Measurements from ENCODE around the gene CCDC69. TPM values are rescaled to one million over a fixed set of nuclear protein-coding genes. Genes with fewer than 3 reads are reported as not detected.
A peak's percentile ranks its signal among the peaks of the same experiment; 100 is the strongest.

Gene CCDC69
- total RNA-seq, 1 experiment from 2014 or later: 5.1 TPM

DNA sequence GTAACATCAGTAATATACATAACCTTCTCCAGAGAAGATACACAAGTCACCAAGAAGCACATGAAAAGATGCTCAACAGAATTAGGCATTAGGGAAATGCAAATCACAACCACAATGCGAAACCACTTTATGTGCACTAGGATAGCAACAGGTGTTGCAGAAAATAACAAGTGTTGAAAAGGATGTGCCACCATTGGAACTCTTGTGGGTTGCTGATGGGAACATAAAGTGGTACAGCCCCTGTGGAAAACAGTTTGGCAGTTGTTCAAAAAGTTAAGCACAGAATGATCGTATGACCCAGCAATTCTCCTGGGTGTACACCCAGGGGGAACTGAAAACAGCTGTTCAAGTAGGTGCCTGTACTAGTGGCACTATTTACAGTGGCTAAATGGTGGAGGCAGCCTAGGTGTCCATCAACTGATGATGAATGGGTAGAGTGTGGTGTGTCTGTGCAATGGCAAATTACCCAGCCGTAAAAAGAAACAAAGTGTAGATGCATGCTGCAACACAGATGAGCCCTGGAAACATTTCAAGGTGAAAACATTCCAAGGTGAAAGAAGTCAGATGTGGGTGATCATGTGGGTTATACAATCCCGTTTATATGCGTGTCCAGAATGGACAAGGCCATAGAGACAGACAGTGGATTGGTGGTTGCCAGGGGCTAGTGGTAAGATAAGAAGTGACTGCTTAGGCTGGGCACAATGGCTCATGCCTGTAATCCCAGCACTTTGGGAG, 27.2 kb downstream of the CCDC69 start:
- DNase-seq: peak in 1 of 2 experiments; percentile 7
- intact Hi-C loops (cut with micrococcal nuclease; ENCODE audit: unreplicated experiment): no loop called here
- Histone ChIP-seq H3K36me3 (ENCODE audit: control insufficient read depth, insufficient read depth, low read length) (no peaks in the 10 kb centered on the region), H3K4me3 (ENCODE audit: low read depth, low read length) (no peak overlapping the region), H3K9me3 (peaks cover 7% of the 10 kb centered on the region; the same call in 1 of the 2 replicates), H3K4me1 (no peaks in the 10 kb centered on the region), H3K27me3 (replicated peaks; ENCODE audit: control insufficient read depth, insufficient read depth, low read length) (no peaks in the 10 kb centered on the region)
- Mint-ChIP-seq H3K36me3 (ENCODE audit: insufficient read depth, unreplicated experiment) (no peaks in the 10 kb centered on the region), H3K9me3 (ENCODE audit: unreplicated experiment) (peaks cover 2% of the 10 kb centered on the region), H3K27ac (ENCODE audit: unreplicated experiment) (no peak overlapping the region), H3K4me3 (ENCODE audit: unreplicated experiment) (no peak overlapping the region), H3K4me1 (ENCODE audit: low read depth, unreplicated experiment) (no peaks in the 10 kb centered on the region), H3K27me3 (ENCODE audit: insufficient read depth, unreplicated experiment) (no peaks in the 10 kb centered on the region)
- ChIA-PET POLR2A (no interaction called here), CTCF (no interaction called here)
- no TSS peak for BruUV-seq (replicated peaks)
- TF ChIP-seq, protein P1, sequence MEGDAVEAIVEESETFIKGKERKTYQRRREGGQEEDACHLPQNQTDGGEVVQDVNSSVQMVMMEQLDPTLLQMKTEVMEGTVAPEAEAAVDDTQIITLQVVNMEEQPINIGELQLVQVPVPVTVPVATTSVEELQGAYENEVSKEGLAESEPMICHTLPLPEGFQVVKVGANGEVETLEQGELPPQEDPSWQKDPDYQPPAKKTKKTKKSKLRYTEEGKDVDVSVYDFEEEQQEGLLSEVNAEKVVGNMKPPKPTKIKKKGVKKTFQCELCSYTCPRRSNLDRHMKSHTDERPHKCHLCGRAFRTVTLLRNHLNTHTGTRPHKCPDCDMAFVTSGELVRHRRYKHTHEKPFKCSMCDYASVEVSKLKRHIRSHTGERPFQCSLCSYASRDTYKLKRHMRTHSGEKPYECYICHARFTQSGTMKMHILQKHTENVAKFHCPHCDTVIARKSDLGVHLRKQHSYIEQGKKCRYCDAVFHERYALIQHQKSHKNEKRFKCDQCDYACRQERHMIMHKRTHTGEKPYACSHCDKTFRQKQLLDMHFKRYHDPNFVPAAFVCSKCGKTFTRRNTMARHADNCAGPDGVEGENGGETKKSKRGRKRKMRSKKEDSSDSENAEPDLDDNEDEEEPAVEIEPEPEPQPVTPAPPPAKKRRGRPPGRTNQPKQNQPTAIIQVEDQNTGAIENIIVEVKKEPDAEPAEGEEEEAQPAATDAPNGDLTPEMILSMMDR (IDR thresholded peaks at IDR 0.05; ENCODE audit: insufficient read depth in 1 of 2, low read depth in 1 of 2, low read length in 1 of 2, severe bottlenecking in 1 of 2, unreplicated experiment in 1 of 2): no peak

GRCh38 chr5:151195622-151196021, 28.3 kb downstream of the CCDC69 start:
- H3K27me3 Mint-ChIP-seq (ENCODE audit: insufficient read depth, unreplicated experiment): no peaks in the 10 kb centered on the region

GRCh38 chr5:151192626-151193025, 31.3 kb downstream of the CCDC69 start:
- no peak for DNase-seq
- Histone ChIP-seq H3K4me3 (ENCODE audit: low read depth, low read length) (no peak overlapping the region), H3K9me3 (peaks cover 7% of the 10 kb centered on the region), H3K27me3 (replicated peaks; ENCODE audit: control insufficient read depth, insufficient read depth, low read length) (no peaks in the 10 kb centered on the region), H3K4me1 (no peaks in the 10 kb centered on the region), H3K36me3 (ENCODE audit: control insufficient read depth, insufficient read depth, low read length) (no peaks in the 10 kb centered on the region)
- ChIA-PET CTCF (no interaction called here), POLR2A (interaction anchor here (0.6 kb wide), 1 partner anchor 172 kb away, joined by 3 read pairs; the partner anchor contains the start of gene GPX3)
- Mint-ChIP-seq H3K9me3 (ENCODE audit: unreplicated experiment) (peaks cover 34% of the 10 kb centered on the region), H3K36me3 (ENCODE audit: insufficient read depth, unreplicated experiment) (no peaks in the 10 kb centered on the region), H3K27me3 (ENCODE audit: insufficient read depth, unreplicated experiment) (no peaks in the 10 kb centered on the region), H3K27ac (ENCODE audit: unreplicated experiment) (no peak overlapping the region), H3K4me3 (ENCODE audit: unreplicated experiment) (no peak overlapping the region), H3K4me1 (ENCODE audit: low read depth, unreplicated experiment) (no peaks in the 10 kb centered on the region)
- intact Hi-C loops (cut with micrococcal nuclease; ENCODE audit: unreplicated experiment): no loop called here
- TF ChIP-seq, protein P1 (IDR thresholded peaks at IDR 0.05; ENCODE audit: insufficient read depth in 1 of 2, low read depth in 1 of 2, low read length in 1 of 2, severe bottlenecking in 1 of 2, unreplicated experiment in 1 of 2): no peak
- BruUV-seq (replicated peaks): no TSS peak

More at GRCh38 chr5:151195622-151196021, 28.3 kb downstream of the CCDC69 start:
- DNase-seq: no peak
- intact Hi-C loops (cut with micrococcal nuclease; ENCODE audit: unreplicated experiment): no loop called here
- Mint-ChIP-seq H3K4me1 (ENCODE audit: low read depth, unreplicated experiment) (no peaks in the 10 kb centered on the region), H3K27ac (ENCODE audit: unreplicated experiment) (no peak overlapping the region), H3K9me3 (ENCODE audit: unreplicated experiment) (peaks cover 13% of the 10 kb centered on the region), H3K4me3 (ENCODE audit: unreplicated experiment) (no peak overlapping the region), H3K36me3 (ENCODE audit: insufficient read depth, unreplicated experiment) (no peaks in the 10 kb centered on the region)
- Histone ChIP-seq H3K27me3 (replicated peaks; ENCODE audit: control insufficient read depth, insufficient read depth, low read length) (no peaks in the 10 kb centered on the region), H3K9me3 (peaks cover 7% of the 10 kb centered on the region; the same call in 1 of the 2 replicates), H3K36me3 (ENCODE audit: control insufficient read depth, insufficient read depth, low read length) (no peaks in the 10 kb centered on the region), H3K4me3 (ENCODE audit: low read depth, low read length) (no peak overlapping the region), H3K4me1 (no peaks in the 10 kb centered on the region)
- TF ChIP-seq, protein P1 (IDR thresholded peaks at IDR 0.05; ENCODE audit: insufficient read depth in 1 of 2, low read depth in 1 of 2, low read length in 1 of 2, severe bottlenecking in 1 of 2, unreplicated experiment in 1 of 2): no peak
- ChIA-PET POLR2A (no interaction called here), CTCF (no interaction called here)
- BruUV-seq (replicated peaks): no TSS peak
